Hematopoietic multipotent progenitor cell treated with erythropoietin and hydrocortisone succinate and interleukin-3 and kit ligand, for 8 days (in vitro differentiated cells): ENCODE measurements around the gene CTBP2.

Experiments used
- DNase-seq: peaks from one replicate; pipeline ENCODE4 v3.0.0-alpha.2; 2015

Gene CTBP2

DNA sequence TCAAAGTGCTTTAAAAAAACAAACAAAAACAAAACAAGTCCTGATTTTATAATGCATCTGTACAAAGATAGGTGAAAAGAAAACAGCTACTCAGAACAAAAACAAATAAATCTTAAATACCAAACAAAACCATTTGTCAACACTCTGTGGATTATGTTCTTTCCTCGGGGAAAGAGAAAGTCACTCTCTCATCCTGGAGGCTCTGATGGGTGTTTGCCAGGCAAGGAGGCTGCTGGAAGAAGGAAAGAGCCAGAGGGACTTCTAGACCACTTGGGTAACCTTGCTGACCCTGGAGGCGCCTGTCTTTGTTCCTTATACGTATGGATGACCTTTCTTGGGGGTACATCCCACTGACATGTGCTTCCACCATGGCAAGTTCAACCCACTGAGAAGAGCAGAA lies 125.7 kb downstream of the CTBP2 start:
- no peak for DNase-seq

GRCh38 chr10:125033146-125033924 lies 127.0 kb downstream of the CTBP2 start:
- no peak for DNase-seq

- no peak for DNase-seq
These were observed 127.8 kb downstream of the CTBP2 start for GRCh38 chr10:125032474-125033020.

DNA sequence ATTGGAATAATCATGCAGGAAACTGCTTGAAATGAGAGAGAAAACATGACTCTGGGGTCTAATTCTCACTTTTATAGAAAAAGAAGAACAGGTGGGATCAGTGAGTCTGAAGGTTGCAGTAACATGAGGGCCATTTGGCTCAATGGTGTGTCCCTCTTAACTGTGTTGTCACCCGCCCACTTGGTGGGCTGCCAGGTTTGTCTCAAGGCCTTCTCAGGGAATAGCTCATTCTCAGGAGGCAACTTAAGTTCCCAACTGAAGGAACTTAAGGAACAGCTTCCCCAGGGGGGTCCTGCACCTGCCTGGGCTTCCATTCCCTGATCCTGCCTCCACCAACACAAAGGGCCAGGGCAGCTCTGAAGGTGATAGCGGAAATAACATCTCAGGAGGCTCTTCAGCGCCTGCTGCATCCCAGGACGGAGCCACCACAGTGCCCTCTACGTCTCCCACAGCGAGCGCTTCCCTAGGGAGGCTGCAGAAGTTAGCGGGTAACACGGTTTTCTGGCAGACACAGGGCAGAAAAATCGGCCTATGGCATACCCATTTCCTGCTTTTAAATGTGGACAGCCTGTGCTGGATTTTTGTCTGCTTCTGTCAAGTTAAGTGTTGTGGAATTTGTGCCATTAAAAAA lies 129.7 kb downstream of the CTBP2 start:
- DNase-seq = no peak

GRCh38 chr10:125029584-125030242 lies 130.7 kb downstream of the CTBP2 start:
- DNase-seq = no peak

DNA sequence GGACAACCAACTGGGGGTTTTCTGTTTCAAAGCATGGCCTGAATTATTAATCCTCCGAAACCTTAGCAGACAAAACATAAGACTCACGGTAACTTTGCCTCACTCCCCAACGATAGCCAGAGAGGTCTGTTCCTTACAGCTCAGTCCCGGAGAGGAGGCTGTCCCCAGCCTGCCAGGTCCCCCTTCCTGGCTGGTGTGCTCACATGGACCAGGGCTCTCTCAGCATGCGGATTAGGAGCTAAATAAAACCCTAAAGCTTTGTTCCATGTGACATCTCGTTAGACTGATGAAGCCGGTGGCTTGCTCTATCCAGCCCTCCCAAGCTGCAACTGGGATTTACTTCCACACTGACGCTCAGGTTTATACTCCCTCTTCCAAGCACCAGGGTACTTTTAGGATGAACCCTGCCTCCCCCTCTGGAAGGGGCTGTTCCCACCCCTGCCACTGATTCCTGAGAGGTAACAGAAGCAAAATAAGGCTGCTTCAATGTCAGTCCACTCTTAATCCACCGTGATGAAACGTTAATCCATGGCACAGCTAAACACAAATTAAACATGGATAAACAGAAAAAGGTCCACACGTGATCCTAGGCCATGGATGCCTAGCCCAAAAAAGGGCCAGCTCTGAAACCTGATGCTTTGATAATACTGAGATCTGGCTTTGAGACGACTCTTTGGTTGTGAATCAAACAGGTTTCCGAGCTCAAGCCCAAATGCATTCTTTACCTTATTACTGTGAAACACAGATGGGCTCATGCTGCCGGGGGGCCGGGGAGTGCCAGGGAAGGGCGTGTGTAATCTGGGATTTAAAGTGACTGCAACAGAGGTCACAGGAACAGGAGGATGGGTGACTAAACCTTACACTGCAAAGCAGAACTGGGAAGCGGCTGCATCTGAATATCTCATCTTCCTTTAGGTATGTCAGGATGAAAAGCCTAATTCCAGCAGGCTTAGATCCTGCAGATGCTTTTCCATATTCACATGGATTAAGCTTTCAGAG lies 132.2 kb downstream of the CTBP2 start:
- no peak for DNase-seq

GRCh38 chr10:125026974-125027735 lies 133.2 kb downstream of the CTBP2 start:
- no peak for DNase-seq

DNA sequence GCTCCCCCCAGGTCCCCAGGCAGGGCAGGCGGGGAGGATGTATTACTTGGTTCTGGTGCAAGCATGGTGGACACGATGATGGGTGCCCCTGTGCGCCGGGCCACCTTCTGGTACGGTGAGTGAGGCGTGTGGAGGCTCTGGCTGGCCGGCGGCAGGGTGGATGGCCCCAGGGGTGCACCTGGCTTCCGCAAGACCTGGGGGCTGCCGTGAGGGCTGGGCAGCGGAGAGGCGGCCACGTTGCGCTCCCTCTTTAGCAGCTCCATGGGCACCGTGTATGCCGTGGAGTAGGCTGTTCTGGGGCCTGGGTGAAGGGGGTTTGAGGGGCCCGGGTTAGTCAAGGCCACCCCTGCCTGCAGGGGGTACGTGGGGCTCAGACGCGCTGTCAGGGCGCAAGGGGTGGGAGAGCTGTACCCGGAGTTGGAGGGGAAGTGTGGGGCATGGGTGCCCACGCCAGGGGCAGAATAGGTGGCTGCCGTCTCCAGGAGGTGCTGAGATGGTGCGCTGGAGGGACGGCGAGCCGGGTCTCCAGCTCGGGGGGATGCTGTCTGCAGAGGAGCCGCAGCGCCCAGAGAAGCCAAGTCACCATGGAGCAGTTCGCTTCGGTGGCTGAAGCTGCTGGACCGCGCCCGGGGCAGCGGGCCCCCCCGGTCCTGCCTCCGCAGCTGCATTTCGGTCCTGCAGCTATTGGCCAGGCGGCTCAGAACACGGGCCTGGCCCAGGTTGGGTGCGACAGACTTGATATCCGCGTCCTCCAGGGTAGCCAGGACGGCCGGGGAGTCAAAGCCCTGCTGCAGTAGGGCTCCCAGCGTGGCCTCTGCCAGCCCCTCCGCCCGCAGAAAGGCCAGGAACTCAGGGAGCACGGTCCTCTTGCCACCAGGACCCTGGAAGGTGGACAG lies 134.1 kb downstream of the CTBP2 start:
- DNase-seq = no peak

- no peak for DNase-seq
These were observed 135.0 kb downstream of the CTBP2 start for GRCh38 chr10:125025341-125025740.

- DNase-seq = no peak
These were observed 135.7 kb downstream of the CTBP2 start for GRCh38 chr10:125024497-125025234.

GRCh38 chr10:125023862-125024496 lies 136.4 kb downstream of the CTBP2 start:
- DNase-seq = no peak

DNA sequence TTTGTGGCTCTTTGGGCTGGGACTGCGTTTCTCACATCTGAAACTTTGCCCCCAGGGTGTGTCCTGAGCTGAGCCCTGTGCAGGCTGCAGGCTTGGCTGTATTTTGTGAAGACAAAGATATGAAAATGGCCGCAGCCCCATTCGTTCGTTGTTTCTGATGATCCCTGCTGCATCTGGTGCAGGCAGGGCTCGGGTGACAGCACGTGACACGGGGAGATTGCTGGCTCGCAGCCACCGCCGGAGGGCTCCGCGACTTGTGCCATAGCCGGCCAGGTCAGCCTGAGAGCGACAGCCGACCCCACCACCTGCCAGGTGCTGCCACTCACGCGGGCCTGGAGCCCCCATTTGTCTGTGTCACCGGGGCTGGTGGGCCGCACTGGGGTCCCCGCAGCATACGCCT lies 137.1 kb downstream of the CTBP2 start:
- DNase-seq = no peak

DNA sequence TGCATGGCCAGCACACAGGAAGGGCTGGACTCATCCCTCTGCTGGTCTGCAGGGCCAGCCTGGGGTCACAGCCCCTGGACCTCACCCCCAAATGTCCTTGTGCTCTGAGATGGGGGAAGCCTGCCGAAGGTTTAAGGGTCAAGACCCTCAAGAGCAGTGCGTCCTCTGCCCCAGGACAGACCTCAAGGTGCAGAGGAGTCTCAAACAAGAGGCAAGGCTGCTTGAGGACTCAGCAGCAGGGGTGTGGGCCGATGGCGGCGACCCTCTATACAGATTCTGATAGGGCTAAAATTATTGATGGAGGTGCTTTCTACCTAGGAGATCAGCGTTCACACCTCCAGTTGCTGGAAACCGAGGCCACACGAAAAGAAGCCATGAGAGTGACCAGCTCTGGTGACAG lies 137.7 kb downstream of the CTBP2 start:
- DNase-seq = no peak

DNA sequence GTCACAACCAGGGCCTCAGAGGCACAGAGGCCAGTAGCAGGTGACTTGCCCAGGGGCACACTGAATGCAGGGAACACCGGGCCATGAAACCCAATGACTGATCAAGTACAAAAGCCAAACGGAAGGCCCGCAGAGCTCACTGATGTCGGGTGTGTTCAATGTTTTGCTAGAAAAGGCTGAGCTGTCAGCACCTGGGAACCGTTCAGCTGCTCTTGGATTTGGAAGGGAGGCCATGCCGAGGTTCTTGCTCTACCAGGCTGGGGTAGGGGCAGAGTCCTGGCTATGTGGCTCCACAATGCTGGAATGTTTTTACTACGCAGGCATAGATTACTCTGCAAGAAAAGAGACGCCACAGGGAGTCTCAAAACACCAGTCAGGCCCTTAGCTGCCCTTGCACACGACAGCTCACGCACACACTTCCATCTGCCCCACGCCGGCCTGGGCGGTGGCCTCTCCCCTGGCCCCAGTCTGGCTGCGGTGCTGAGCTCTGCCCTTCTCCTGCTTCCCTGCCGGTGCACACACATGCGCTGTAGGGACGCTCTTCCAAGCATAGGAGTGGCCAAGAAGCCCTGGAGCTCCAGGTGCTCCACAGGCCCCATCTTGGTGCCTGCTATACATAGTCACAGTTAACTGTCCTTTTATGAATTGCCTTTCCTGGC lies 138.5 kb downstream of the CTBP2 start:
- no peak for DNase-seq

DNA sequence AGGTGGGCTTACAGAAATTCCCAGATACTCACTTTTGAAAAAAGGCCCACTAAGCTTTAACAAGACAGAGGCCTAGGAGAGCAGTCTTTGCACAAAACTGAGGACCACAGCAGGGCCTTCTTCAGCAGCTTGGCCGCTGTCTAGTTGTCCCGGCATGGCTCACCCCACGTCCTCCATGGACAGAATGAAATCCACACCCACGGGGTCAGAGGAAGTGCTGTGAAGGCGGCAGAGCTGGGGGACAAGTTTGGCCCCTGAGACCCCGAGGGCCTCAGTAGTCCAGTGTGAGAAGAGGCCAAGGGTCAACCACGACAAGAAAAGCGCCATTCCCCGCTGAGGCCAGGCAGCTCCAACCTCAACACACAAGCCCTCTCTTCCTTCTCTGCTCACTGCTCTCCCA lies 139.5 kb downstream of the CTBP2 start:
- DNase-seq = no peak

- no peak for DNase-seq
These were observed 140.0 kb downstream of the CTBP2 start for GRCh38 chr10:125020386-125020785.

- no peak for DNase-seq
These were observed 141.7 kb downstream of the CTBP2 start for GRCh38 chr10:125018576-125019143.

- no peak for DNase-seq
These were observed 142.6 kb downstream of the CTBP2 start for GRCh38 chr10:125017547-125018298.
